ENCODE results near the gene CARM1. TPM values are rescaled to one million over a fixed set of nuclear protein-coding genes. Genes with fewer than 3 reads are reported as not detected.
"Not testable (repeated sequence)": the region's sequence is repeated elsewhere in the genome, so short reads cannot be mapped to it uniquely, and the experiment has no call there.

Gene CARM1
- total and polyA plus RNA-seq, 3 experiments from 2014 or later: 0.51 to 71.3 (median 69.2) TPM

DNA sequence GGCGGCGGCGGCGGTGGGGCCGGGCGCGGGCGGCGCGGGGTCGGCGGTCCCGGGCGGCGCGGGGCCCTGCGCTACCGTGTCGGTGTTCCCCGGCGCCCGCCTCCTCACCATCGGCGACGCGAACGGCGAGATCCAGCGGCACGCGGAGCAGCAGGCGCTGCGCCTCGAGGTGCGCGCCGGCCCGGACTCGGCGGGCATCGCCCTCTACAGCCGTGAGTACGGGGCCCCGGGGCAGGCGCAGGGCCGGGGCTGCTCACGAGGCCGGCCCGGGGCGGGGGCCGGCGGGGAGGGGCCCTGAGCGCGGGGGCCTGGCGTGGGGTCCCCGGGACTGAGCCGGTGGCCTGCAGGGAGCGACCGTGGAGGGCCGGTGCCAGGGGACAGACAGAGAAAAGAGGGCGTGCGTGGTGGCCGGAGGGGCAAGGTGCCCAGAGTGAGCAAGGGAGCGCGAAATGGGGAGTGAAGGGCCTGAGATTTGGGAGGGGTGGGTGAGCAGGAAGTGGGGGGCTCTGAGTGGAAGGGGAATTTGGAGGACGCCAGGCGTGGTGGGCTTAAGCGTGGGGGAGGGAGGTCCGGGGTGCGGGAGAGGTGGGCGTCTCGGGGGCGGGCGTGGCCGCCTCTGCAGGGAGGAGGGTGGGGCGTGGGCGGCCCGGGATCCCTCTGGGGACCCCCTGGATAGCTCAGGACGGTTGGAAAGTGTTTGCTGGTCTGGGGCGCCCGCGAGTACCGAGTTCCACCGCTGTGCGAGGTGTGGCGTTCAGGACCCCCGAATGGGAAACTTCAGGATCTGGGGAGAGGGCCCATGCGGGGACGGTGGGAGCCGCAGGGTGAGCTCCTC, 575 bp downstream of the CARM1 start:
- peaks cover 11 to 31% (median 19%) of the 10 kb centered on the region in 3 donors for H3K4me1 Mint-ChIP-seq
- Histone ChIP-seq H3K4me1 (ENCODE audit: insufficient read depth, low read length) (peaks cover 16% of the 10 kb centered on the region), H3K27me3 (ENCODE audit: insufficient read depth, low read length, poor library complexity, severe bottlenecking) (no peaks in the 10 kb centered on the region), H3K27ac (ENCODE audit: low read depth, low read length) (peak overlapping the region; percentile 54), H3K36me3 (ENCODE audit: insufficient read depth, low read length) (no peaks in the 10 kb centered on the region), H3K9me3 (ENCODE audit: low read length) (no peaks in the 10 kb centered on the region), H3K4me3 (ENCODE audit: low read length) (peak overlapping the region; percentile 56)
- H3K27me3 Mint-ChIP-seq: peaks cover 0 to 1% of the 10 kb centered on the region in 2 donors
- ChIA-PET POLR2A (interaction anchor here (0.5 to 1.5 kb wide), 5 partner anchors 10 to 872 kb away, joined by 3 to 7 read pairs (median 3); partner anchors contain the start of genes DNM2 and TMED1), CTCF (interaction anchor here (0.8 to 2.5 kb wide), 8 partner anchors 8 to 155 kb away, joined by 3 to 15 read pairs (median 6); partner anchors contain the start of genes DNM2 and TMED1)
- H3K4me3 Mint-ChIP-seq: peak overlapping the region; percentile 75 to 95 (median 81)
- DNase-seq: peak in 3 of 5 donors; percentile 19 to 54 (median 24)
- peaks cover 0 to 3% (median 0%) of the 10 kb centered on the region in 3 donors for H3K36me3 Mint-ChIP-seq
- no peaks in the 10 kb centered on the region for H3K9me3 Mint-ChIP-seq
- peak overlapping the region in 7 of 8 donors; percentile 38 to 95 (median 81) for H3K27ac Mint-ChIP-seq

DNA sequence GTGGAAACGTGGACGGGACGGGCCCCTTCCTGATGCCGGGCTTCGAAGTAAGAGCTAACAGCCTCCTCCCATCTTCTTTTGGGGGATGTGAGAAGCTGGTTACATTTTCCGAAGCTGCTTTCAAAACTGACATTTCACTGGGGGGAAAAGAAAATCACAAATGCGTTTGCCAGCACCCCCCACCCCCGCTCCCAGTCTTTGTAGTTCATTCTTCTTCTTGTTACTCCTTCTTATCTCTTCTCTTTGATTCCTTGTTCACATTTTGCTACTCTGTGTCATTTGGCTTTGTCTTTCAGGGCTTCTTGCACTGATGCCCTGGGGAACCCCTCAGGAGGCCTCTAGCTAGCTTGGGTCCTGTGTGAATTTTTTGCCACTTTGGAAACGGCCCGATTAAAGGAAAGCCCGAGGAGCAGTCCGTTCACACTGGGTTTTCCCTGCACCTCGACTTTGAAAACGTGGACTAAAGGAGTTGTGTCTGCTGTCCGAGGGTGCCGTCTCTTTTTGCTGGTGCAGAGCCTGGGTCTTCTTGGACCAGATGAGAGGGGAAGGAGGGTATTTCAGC, 1.3 kb downstream of the CARM1 start:
- peak overlapping the region; percentile 75 to 95 (median 81) for H3K4me3 Mint-ChIP-seq
- POLR2A ChIA-PET: interaction anchor here (0.5 to 1.0 kb wide), 3 partner anchors 10 to 873 kb away, joined by 3 read pairs; partner anchors contain the start of gene TMED1
- H3K9me3 Mint-ChIP-seq: no peaks in the 10 kb centered on the region
- CTCF ChIA-PET: interaction anchor here (0.6 to 2.0 kb wide), 6 partner anchors 8 to 1452 kb away, joined by 3 to 7 read pairs (median 4); no protein-coding TSS in a partner anchor
- no peak for DNase-seq
- peaks cover 0 to 1% of the 10 kb centered on the region in 2 donors for H3K27me3 Mint-ChIP-seq
- peaks cover 0 to 3% (median 0%) of the 10 kb centered on the region in 3 donors for H3K36me3 Mint-ChIP-seq
- no peaks in the 10 kb centered on the region for H3K9me3 ChIP-seq (ENCODE audit: low read length)
- H3K4me3 ChIP-seq (ENCODE audit: low read length): peak overlapping the region; percentile 56
- peak overlapping the region; percentile 38 to 95 (median 84) for H3K27ac Mint-ChIP-seq
- H3K4me1 Mint-ChIP-seq: peaks cover 11 to 34% (median 22%) of the 10 kb centered on the region in 3 donors
- peak overlapping the region; percentile 54 for H3K27ac ChIP-seq (ENCODE audit: low read depth, low read length)
- H3K36me3 ChIP-seq (ENCODE audit: insufficient read depth, low read length): no peaks in the 10 kb centered on the region
- no peaks in the 10 kb centered on the region for H3K27me3 ChIP-seq (ENCODE audit: insufficient read depth, low read length, poor library complexity, severe bottlenecking)
- peaks cover 16% of the 10 kb centered on the region for H3K4me1 ChIP-seq (ENCODE audit: insufficient read depth, low read length)

DNA sequence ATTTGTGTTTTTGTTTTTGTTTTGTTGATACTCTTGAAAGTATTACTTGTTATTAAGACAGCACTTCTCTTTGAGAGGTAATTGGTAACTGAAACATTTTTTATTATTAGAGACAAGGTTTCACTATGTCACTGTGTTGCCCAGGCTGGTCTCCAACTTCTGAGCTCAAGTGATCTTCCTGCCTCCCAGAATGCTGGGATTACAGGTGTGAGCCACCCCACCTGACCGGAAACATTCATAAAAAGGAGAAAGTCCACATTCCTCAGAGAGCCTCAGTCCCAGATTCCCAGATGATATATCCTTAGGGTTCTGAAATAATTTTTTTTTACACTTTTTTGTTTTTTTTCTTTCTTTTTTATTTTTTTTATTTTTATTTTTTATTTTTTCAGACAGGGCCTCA, 2.7 kb downstream of the CARM1 start:
- Mint-ChIP-seq H3K27me3 (peaks cover 0 to 1% of the 10 kb centered on the region in 2 donors), H3K27ac (peak overlapping the region in 2 of 8 donors; percentile 61 to 77), H3K36me3 (peaks cover 0 to 3% (median 0%) of the 10 kb centered on the region in 3 donors), H3K9me3 (no peaks in the 10 kb centered on the region), H3K4me3 (peak overlapping the region; percentile 39 to 83 (median 65)), H3K4me1 (peaks cover 19 to 41% (median 31%) of the 10 kb centered on the region in 3 donors)
- POLR2A ChIA-PET: no interaction called here
- H3K27ac ChIP-seq (ENCODE audit: low read depth, low read length): no peak overlapping the region
- H3K4me1 ChIP-seq (ENCODE audit: insufficient read depth, low read length): peaks cover 18% of the 10 kb centered on the region
- DNase-seq: no peak
- H3K27me3 ChIP-seq (ENCODE audit: insufficient read depth, low read length, poor library complexity, severe bottlenecking): no peaks in the 10 kb centered on the region
- no peak overlapping the region for H3K4me3 ChIP-seq (ENCODE audit: low read length)
- CTCF ChIA-PET: interaction anchor here (1.2 to 1.9 kb wide), 3 partner anchors 10 to 62 kb away, joined by 3 to 6 read pairs (median 6); no protein-coding TSS in a partner anchor
- no peaks in the 10 kb centered on the region for H3K9me3 ChIP-seq (ENCODE audit: low read length)
- no peaks in the 10 kb centered on the region for H3K36me3 ChIP-seq (ENCODE audit: insufficient read depth, low read length)

DNA sequence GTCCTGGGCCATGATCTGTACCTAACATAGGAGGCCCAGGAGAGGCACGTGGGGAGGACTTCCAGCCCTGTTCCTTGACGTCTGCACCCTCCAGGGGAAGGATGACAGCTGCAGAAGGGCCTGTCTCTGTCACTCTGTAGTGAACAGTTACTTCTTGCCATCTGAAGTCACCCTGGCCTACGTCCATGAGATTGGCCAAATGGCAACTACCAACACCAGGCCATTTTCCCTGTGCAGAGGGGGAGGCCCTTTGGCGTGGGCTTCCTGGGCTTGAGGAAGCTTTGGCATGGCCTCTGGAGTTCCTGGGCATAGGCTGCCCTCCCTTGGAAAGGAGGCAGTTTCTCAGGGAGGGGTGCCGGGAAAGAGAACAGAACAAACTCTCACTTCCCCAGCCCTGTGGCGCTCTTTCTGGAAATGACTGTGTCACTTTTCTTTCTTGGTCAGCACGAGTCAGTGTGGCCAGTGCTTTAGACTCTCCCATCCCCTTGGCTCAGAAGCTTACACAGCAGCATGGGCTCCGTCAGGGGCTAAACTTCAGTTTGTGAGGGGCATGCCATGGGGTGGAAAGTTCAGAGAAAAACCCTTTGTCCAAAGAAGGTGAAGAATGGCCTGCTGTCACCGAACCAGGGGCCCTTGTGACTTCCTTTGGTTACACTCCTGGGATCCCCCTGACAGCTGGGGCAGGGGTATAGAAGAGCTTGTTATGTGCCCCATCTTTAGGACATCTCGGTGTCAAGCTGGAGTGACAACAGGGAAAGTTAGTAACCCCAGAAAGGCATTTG, 5.3 kb downstream of the CARM1 start:
- POLR2A ChIA-PET: no interaction called here

DNA sequence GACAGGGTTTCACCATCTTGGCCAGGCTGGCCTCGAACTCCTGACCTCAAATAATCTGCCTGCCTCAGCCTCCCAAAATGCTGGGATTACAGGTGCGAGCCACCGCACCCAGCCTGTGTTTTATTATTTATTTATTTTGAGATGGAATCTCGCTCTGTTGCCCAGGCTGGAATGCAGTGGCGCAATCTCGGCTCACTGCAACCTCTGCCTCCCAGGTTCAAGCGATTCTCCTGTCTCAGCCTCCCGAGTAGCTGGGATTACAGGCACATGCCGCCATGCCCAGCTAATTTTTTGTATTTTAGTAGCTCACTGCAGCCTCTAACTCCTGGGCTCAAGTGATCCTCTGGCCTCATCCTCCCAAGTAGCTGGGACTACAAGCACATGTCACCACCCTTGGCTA, 6.3 kb downstream of the CARM1 start:
- POLR2A ChIA-PET; H3K27me3 ChIP-seq (ENCODE audit: insufficient read depth, low read length, poor library complexity, severe bottlenecking); H3K9me3 Mint-ChIP-seq; H3K27me3 Mint-ChIP-seq; H3K4me3 ChIP-seq (ENCODE audit: low read length); H3K27ac ChIP-seq (ENCODE audit: low read depth, low read length); DNase-seq; H3K9me3 ChIP-seq (ENCODE audit: low read length); H3K36me3 ChIP-seq (ENCODE audit: insufficient read depth, low read length); H3K36me3 Mint-ChIP-seq: not testable (repeated sequence)
- H3K4me1 ChIP-seq (ENCODE audit: insufficient read depth, low read length): peaks cover 15% of the 10 kb centered on the region
- H3K4me3 Mint-ChIP-seq: peak overlapping the region in 1 of 7 donors; percentile 64
- H3K27ac Mint-ChIP-seq: peak overlapping the region in 2 of 8 donors; percentile 37 to 57
- peaks cover 18 to 46% (median 28%) of the 10 kb centered on the region in 3 donors for H3K4me1 Mint-ChIP-seq
- CTCF ChIA-PET: interaction anchor here (1.1 kb wide), 1 partner anchor 13 kb away, joined by 3 read pairs; no protein-coding TSS in a partner anchor

More for the DNA sequence above, 5.3 kb downstream of the CARM1 start:
- Mint-ChIP-seq H3K27me3 (peaks cover 0 to 1% of the 10 kb centered on the region in 2 donors), H3K4me1 (peaks cover 22 to 50% (median 32%) of the 10 kb centered on the region in 3 donors), H3K36me3 (peaks cover 0 to 4% (median 1%) of the 10 kb centered on the region in 3 donors), H3K27ac (peak overlapping the region in 2 of 8 donors; percentile 27 to 57), H3K4me3 (peak overlapping the region in 1 of 7 donors; percentile 66), H3K9me3 (no peaks in the 10 kb centered on the region)
- H3K9me3 ChIP-seq (ENCODE audit: low read length): no peaks in the 10 kb centered on the region
- CTCF ChIA-PET: no interaction called here
- H3K36me3 ChIP-seq (ENCODE audit: insufficient read depth, low read length): no peaks in the 10 kb centered on the region
- no peak overlapping the region for H3K27ac ChIP-seq (ENCODE audit: low read depth, low read length)
- DNase-seq: no peak
- peaks cover 20% of the 10 kb centered on the region for H3K4me1 ChIP-seq (ENCODE audit: insufficient read depth, low read length)
- H3K4me3 ChIP-seq (ENCODE audit: low read length): no peak overlapping the region
- H3K27me3 ChIP-seq (ENCODE audit: insufficient read depth, low read length, poor library complexity, severe bottlenecking): no peaks in the 10 kb centered on the region

DNA sequence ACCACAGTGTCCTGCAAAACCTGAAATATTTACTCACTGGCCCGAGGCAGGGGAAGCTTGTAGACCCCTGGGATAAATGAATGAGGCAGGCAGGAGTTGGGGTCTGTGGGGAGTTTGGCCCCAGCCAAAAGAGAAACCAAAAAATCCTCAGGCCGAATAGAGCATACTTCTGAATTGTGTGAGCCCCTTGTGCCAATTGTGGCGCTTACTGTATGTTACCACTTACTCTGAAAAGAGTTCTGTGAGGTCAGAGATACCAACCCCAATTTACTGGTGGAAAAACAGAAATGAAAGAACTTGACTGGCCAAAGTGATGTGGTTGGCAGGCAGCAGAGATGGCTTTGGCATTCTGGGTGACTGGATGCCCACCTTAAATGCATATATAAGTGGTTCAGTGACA, 6.9 kb downstream of the CARM1 start:
- CTCF ChIA-PET: interaction anchor here (1.1 kb wide), 1 partner anchor 14 kb away, joined by 3 read pairs; no protein-coding TSS in a partner anchor
- POLR2A ChIA-PET: no interaction called here
- Histone ChIP-seq H3K36me3 (ENCODE audit: insufficient read depth, low read length) (no peaks in the 10 kb centered on the region), H3K27ac (ENCODE audit: low read depth, low read length) (peak overlapping the region; percentile 7), H3K4me3 (ENCODE audit: low read length) (no peak overlapping the region), H3K9me3 (ENCODE audit: low read length) (no peaks in the 10 kb centered on the region), H3K4me1 (ENCODE audit: insufficient read depth, low read length) (peaks cover 9% of the 10 kb centered on the region), H3K27me3 (ENCODE audit: insufficient read depth, low read length, poor library complexity, severe bottlenecking) (no peaks in the 10 kb centered on the region)
- Mint-ChIP-seq H3K27me3 (no peaks in the 10 kb centered on the region), H3K4me1 (peaks cover 15 to 41% (median 23%) of the 10 kb centered on the region in 3 donors), H3K4me3 (peak overlapping the region in 1 of 7 donors; percentile 64), H3K27ac (peak overlapping the region in 5 of 8 donors; percentile 23 to 74 (median 37)), H3K36me3 (peaks cover 0 to 2% (median 1%) of the 10 kb centered on the region in 3 donors), H3K9me3 (no peaks in the 10 kb centered on the region)
- DNase-seq: no peak

DNA sequence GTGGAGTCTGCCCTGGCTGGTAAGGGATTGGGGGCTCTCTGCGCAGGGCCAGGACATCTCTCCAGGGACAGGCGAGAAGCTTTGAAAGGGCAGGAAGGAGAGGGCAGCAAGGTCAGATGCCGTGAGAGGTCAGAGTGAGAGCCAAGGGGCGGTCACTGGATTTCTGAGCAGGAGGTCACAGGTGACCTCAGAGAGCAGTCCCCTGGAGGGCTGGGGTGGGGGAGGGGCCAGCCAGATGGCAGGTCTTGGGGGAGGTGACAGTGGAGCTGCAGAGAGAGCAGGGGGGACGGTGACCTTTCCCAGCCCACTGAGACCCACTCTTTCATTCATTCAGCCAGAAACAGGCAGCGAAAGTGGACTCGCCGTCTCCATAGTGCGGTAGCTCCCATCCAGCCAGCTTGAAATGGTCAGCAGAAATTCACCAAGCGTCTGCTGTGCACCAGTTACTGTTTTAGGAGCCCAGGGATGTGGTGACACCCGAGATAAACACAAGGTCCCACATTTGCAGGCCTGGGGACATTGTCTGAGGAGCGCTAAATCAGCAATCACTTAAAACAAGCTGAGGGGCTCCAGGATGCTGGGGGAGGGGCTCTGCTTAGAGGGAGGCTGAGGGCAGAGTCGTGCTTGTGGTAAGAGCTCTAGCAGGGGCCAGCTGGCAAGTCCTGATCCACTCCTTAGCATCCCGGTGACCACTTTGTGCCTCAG, 10.2 kb downstream of the CARM1 start:
- ChIA-PET CTCF (interaction anchor here (1.2 kb wide), 1 partner anchor 9 kb away, joined by 4 read pairs; no protein-coding TSS in a partner anchor), POLR2A (interaction anchor here (1.1 kb wide), 1 partner anchor 9 kb away, joined by 3 read pairs; no protein-coding TSS in a partner anchor)

More for the DNA sequence above, 10.2 kb downstream of the CARM1 start:
- Mint-ChIP-seq H3K4me3 (no peak overlapping the region), H3K9me3 (no peaks in the 10 kb centered on the region), H3K27ac (no peak overlapping the region), H3K36me3 (peaks cover 0 to 2% (median 1%) of the 10 kb centered on the region in 3 donors), H3K4me1 (peaks cover 15 to 35% (median 19%) of the 10 kb centered on the region in 3 donors), H3K27me3 (no peaks in the 10 kb centered on the region)
- no peaks in the 10 kb centered on the region for H3K9me3 ChIP-seq (ENCODE audit: low read length)
- no peak for DNase-seq
- H3K27me3 ChIP-seq (ENCODE audit: insufficient read depth, low read length, poor library complexity, severe bottlenecking): no peaks in the 10 kb centered on the region
- no peak overlapping the region for H3K4me3 ChIP-seq (ENCODE audit: low read length)
- no peaks in the 10 kb centered on the region for H3K36me3 ChIP-seq (ENCODE audit: insufficient read depth, low read length)
- peaks cover 9% of the 10 kb centered on the region for H3K4me1 ChIP-seq (ENCODE audit: insufficient read depth, low read length)
- H3K27ac ChIP-seq (ENCODE audit: low read depth, low read length): no peak overlapping the region

Data from CD8-positive, alpha-beta memory T cell (primary cell).